ENCODE data around the gene SV2B.

GRCh38 chr15:91243826-91244225 is 143.8 kb downstream of the SV2B start:
- TF ChIP-seq POLR2A (IDR thresholded peaks at IDR 0.05) = no peak
- no peak for TF ChIP-seq CTCF (IDR thresholded peaks at IDR 0.05)

Measured in breast epithelium (tissue), 3 donors.